Left ventricle myocardium inferior (tissue), 1 donor: ENCODE measurements around the gene SFI1. TPM values are rescaled to one million over a fixed set of nuclear protein-coding genes. Genes with fewer than 3 reads are reported as not detected.

ENCODE experiments used
- DNase-seq: peaks from one replicate; pipeline ENCODE4 v3.0.0-alpha.2; 2020
- H3K27ac ChIP-seq: fragments of 200-600 bp; replicated peaks from 2 replicates; pipeline ENCODE4 v1.8.0; 2021
- H3K27me3 ChIP-seq: fragments of 200-600 bp; 2 replicates; pipeline ENCODE4 v1.8.0; 2021; ENCODE audit warnings: low read depth
- H3K36me3 ChIP-seq: fragments of 200-600 bp; 2 replicates; pipeline ENCODE4 v1.8.0; 2021
- H3K4me1 ChIP-seq: fragments of 200-600 bp; 2 replicates; pipeline ENCODE4 v1.8.0; 2021
- H3K4me3 ChIP-seq: fragments of 200-600 bp; 2 replicates; pipeline ENCODE4 v1.8.0; 2021; ENCODE audit warnings: mild to moderate bottlenecking, moderate library complexity
- H3K9me3 ChIP-seq: fragments of 200-600 bp; replicated peaks from 2 replicates; pipeline ENCODE4 v1.8.0; 2021
- intact Hi-C: fragments of 100-400 bp; cut with micrococcal nuclease; formaldehyde crosslinking; loops from one replicate; pipeline ENCODE4 v1.11.0; 2022
- total RNA-seq: library from RNA; stranded (reverse); fragmentation: NEBNext Ultra II Directional; extraction: Animal tissue kit (Norgen Biotek cat#: 25700); gene quantifications from one replicate; pipeline ENCODE4 v1.2.1, GENCODE V29; 2021
- TF ChIP-seq, protein P1 (sequence below): fragments of 200-600 bp; IDR thresholded peaks from 2 replicates; pipeline ENCODE4 v1.8.0; 2021; ENCODE audit warnings: antibody characterized with exemption, mild to moderate bottlenecking, borderline replicate concordance
- donor health status: DM: no; HTN: yes; CAD: no; lungs with severe emphysema.

The SFI1 gene
- total RNA-seq, 1 donor from 2014 or later: 6.8 TPM

DNA sequence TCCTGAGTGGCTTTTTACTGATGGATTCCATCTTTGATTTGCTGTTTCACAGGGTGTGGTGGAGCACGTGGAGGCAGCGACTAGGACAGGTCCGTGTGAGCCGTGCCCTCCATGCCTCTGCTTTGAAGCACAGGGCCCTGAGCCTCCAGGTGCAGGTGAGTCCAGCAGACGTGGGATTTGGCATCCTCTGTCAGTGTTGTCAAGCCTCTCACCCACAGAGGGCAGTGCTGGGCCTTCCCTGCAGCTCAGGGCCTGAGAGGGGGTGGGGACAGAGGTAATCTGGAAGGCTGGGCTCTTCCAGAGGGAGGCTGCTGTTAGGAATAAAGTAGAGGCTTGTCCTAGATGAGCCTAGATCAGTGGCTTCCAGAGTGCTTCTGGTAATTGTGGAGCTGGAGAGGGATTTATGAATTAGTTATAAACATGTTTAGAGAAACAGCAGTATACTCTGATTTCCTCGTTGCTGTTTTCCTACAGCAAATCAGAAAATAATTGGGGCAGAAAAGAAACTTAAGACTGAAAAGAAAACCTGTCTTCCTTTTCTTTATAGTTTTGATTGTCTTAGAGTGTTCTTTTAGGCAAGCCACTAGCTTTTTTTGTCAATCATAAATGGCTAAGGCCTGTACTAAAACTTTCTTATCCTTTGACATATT, 65.0 kb downstream of the SFI1 start:
- Histone ChIP-seq H3K4me1 (no peaks in the 10 kb centered on the region), H3K4me3 (no peak overlapping the region), H3K36me3 (no peaks in the 10 kb centered on the region), H3K27ac (no peak overlapping the region), H3K27me3 (no peaks in the 10 kb centered on the region), H3K9me3 (no peaks in the 10 kb centered on the region)
- peak; percentile 61 for DNase-seq
- TF ChIP-seq, protein P1, sequence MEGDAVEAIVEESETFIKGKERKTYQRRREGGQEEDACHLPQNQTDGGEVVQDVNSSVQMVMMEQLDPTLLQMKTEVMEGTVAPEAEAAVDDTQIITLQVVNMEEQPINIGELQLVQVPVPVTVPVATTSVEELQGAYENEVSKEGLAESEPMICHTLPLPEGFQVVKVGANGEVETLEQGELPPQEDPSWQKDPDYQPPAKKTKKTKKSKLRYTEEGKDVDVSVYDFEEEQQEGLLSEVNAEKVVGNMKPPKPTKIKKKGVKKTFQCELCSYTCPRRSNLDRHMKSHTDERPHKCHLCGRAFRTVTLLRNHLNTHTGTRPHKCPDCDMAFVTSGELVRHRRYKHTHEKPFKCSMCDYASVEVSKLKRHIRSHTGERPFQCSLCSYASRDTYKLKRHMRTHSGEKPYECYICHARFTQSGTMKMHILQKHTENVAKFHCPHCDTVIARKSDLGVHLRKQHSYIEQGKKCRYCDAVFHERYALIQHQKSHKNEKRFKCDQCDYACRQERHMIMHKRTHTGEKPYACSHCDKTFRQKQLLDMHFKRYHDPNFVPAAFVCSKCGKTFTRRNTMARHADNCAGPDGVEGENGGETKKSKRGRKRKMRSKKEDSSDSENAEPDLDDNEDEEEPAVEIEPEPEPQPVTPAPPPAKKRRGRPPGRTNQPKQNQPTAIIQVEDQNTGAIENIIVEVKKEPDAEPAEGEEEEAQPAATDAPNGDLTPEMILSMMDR: peak; percentile 82
- intact Hi-C loops: no loop called here

DNA sequence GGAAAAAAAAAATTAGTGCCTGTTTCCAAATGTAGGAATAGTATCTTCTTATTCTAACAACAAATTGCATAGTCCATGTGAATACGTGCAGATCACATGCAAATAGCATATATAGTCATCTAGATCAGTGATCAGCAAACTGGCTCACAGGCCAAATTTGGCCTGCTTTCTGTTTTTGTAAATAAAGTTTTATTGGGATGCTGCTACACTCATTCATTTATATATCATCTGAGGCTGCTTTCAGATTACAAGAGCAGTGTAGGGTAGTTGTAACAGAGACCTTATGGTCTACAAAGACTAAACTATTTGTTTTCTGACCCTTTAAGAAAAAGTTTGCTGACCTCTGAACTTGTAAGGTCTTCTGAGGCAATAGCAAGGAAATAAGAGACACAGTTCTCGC, 65.6 kb downstream of the SFI1 start:
- H3K4me1 ChIP-seq: no peaks in the 10 kb centered on the region
- no peak for DNase-seq
- H3K27ac ChIP-seq: no peak overlapping the region
- H3K9me3 ChIP-seq: no peaks in the 10 kb centered on the region
- TF ChIP-seq, protein P1: no peak
- no peak overlapping the region for H3K4me3 ChIP-seq
- H3K27me3 ChIP-seq: no peaks in the 10 kb centered on the region
- intact Hi-C loops: no loop called here
- H3K36me3 ChIP-seq: no peaks in the 10 kb centered on the region

DNA sequence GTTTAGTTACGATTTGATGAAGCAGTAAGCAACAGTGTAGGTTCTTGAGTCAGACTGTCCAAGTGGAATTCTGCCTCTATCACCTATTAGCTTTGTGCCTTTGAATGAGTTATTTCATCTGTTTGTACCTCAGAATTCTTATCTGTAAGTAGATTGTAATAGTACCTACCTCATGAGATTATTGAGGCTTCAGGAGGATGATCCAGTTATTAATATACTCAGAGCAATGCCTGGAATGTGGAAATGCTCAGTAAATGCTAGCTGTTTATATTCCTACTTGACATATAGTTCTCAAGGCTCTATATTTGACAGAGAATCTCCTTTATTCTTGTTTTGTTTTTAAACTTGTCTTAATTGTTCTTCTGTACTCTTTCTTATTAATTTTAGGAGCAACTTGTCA, 70.1 kb downstream of the SFI1 start:
- H3K36me3 ChIP-seq: no peaks in the 10 kb centered on the region
- no peak overlapping the region for H3K27ac ChIP-seq
- no peaks in the 10 kb centered on the region for H3K9me3 ChIP-seq
- H3K4me1 ChIP-seq: no peaks in the 10 kb centered on the region
- DNase-seq: no peak
- no peak overlapping the region for H3K4me3 ChIP-seq
- intact Hi-C loops: no loop called here
- H3K27me3 ChIP-seq: no peaks in the 10 kb centered on the region
- TF ChIP-seq, protein P1: no peak

DNA sequence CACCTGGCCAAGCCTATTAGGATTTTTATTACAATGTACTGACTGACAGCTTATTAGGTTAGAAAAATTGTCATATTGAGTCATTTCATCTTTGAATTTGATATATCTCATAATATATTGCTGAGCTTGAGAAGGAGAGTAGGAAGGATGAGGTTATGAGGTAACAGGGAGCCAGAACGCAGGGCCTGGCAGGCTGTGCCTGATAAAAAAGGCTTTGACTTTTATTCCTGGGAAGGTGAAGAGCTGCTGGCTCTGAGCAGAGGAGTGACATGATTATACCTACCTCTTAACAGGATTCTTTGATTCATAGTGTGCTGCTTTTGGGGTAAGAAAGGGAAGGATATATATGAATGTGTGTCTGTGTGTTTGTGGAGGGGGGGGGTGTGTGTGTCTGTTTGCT, 70.9 kb downstream of the SFI1 start:
- Histone ChIP-seq H3K27ac (no peak overlapping the region), H3K4me1 (no peaks in the 10 kb centered on the region), H3K27me3 (no peaks in the 10 kb centered on the region), H3K9me3 (no peaks in the 10 kb centered on the region), H3K4me3 (no peak overlapping the region), H3K36me3 (no peaks in the 10 kb centered on the region)
- no peak for DNase-seq
- TF ChIP-seq, protein P1: no peak
- intact Hi-C loops: no loop called here

DNA sequence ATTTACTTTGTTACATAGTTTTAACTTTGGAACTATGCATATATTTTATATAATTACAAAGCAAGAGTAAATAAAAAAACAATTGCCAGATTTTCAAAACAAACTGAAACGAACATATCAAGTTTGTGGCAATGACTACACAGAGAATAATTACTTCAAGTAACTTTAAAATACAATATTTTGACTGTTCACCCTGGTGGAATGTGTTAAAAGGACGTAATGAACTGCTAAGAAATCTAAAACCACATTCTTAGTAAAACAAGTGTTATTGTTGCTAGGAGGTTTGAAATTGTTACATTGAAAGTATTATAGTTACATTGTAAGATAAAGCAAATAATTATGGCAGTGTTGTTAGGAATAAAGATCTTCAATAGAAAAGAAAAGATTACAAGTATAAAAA, 71.4 kb downstream of the SFI1 start:
- intact Hi-C loops: no loop called here
- no peaks in the 10 kb centered on the region for H3K4me1 ChIP-seq
- DNase-seq: no peak
- no peak overlapping the region for H3K4me3 ChIP-seq
- no peak overlapping the region for H3K27ac ChIP-seq
- H3K9me3 ChIP-seq: no peaks in the 10 kb centered on the region
- no peaks in the 10 kb centered on the region for H3K27me3 ChIP-seq
- H3K36me3 ChIP-seq: no peaks in the 10 kb centered on the region
- TF ChIP-seq, protein P1: no peak
